HG02981 (cell line): Measurements from ENCODE around the gene CPEB1.

Experiments
- ATAC-seq: cut with Tn5 transposase; IDR thresholded peaks from one replicate; pipeline ENCODE4 v1.9.1; 2021; ENCODE audit warnings: mild to moderate bottlenecking, moderate library complexity; ENCODE audit not compliant: unreplicated experiment

Gene CPEB1

GRCh38 chr15:82595766-82596165 is 51.4 kb downstream of the CPEB1 start:
- ATAC-seq = no peak

- ATAC-seq = no peak
Observed at GRCh38 chr15:82595203-82595602, 52.0 kb downstream of the CPEB1 start.

GRCh38 chr15:82587805-82588204 is 59.4 kb downstream of the CPEB1 start:
- ATAC-seq = no peak

- no peak for ATAC-seq
Observed at GRCh38 chr15:82585072-82585471, 62.1 kb downstream of the CPEB1 start.

- ATAC-seq = no peak
Observed at GRCh38 chr15:82580713-82581112, 66.5 kb downstream of the CPEB1 start.

GRCh38 chr15:82575335-82575734 is 71.8 kb downstream of the CPEB1 start:
- no peak for ATAC-seq

GRCh38 chr15:82572986-82573385 is 74.2 kb downstream of the CPEB1 start:
- ATAC-seq = no peak

- no peak for ATAC-seq
Observed at GRCh38 chr15:82572311-82572710, 74.9 kb downstream of the CPEB1 start.

- ATAC-seq = no peak
Observed at GRCh38 chr15:82571722-82572222, 75.4 kb downstream of the CPEB1 start.

GRCh38 chr15:82570721-82571508 is 76.2 kb downstream of the CPEB1 start:
- ATAC-seq = no peak

- ATAC-seq = no peak
Observed at GRCh38 chr15:82569834-82570233, 77.3 kb downstream of the CPEB1 start.

GRCh38 chr15:82568986-82569385 is 78.2 kb downstream of the CPEB1 start:
- no peak for ATAC-seq

GRCh38 chr15:82567661-82568060 is 79.5 kb downstream of the CPEB1 start:
- ATAC-seq = no peak

GRCh38 chr15:82566690-82567089 is 80.5 kb downstream of the CPEB1 start:
- no peak for ATAC-seq

- ATAC-seq = no peak
Observed at GRCh38 chr15:82558502-82558901, 88.7 kb downstream of the CPEB1 start.

- ATAC-seq = no peak
Observed at GRCh38 chr15:82556315-82557035, 90.7 kb downstream of the CPEB1 start.

- ATAC-seq = no peak
Observed at GRCh38 chr15:82554849-82555248, 92.3 kb downstream of the CPEB1 start.

- ATAC-seq = no peak
Observed at GRCh38 chr15:82554351-82554750, 92.8 kb downstream of the CPEB1 start.

GRCh38 chr15:82553846-82554245 is 93.3 kb downstream of the CPEB1 start:
- no peak for ATAC-seq

GRCh38 chr15:82552861-82553260 is 94.3 kb downstream of the CPEB1 start:
- ATAC-seq = no peak

GRCh38 chr15:82551646-82552247 is 95.4 kb downstream of the CPEB1 start:
- no peak for ATAC-seq

- no peak for ATAC-seq
Observed at GRCh38 chr15:82549199-82549665, 97.9 kb downstream of the CPEB1 start.
